T-helper 22 cell (primary cell): ENCODE data around the gene JAML.
"Not testable (repeated sequence)": the region's sequence is repeated elsewhere in the genome, so short reads cannot be mapped to it uniquely, and the experiment has no call there.

Source experiments
- DNase-seq: peaks from one replicate; pipeline ENCODE4 v3.0.0-alpha.2; 2020; ENCODE audit warnings: low read depth

JAML gene

DNA sequence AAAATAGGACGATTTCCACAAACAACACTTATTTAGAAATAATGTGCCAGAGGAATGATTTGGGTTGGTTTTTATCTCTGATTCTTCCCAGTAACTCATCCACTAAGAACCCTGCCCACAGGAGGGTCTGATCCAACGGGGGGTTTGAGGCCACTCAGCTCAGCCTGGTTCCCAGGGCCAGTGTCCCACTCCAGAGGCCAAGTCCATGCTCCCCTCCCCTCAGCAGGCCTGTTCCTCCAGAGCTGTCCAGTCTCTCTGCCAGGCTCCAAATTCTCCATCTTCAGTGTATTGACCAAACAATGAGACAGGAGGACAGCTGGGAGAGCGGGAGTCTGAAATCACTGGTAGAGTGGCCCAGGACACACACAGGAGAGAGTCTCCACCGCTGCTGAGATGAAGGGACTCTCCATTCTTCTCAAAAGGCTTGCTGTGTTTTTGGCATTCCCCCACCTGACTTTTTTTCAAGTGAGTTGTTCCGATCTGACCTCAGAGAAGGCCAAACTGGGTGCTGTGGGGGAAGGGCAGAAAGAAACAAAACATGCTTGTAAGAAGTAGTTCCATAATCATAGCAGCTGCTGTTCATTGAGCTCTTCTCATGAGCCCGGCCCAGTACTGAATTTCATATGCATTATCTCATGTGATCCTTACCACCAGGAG is 30.8 kb downstream of the JAML start:
- no peak for DNase-seq

DNA sequence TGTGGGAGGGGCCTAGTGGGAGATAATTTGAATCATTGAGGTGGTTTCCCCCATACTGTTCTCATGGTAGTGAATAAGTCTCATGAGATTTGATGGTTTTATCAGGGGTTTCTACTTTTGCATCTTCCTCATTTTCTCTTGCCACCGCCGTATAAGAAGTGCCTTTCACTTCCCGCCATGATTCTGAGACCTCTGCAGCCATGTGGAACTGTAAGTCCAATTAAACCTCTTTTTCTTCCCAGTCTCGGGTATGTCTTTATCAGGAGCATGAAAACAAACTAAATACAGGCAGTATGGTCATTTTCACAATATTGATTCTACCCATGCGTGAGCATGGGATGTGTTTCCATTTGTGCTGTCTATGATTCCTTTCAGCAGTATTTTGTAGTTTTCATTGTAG is 32.0 kb downstream of the JAML start:
- DNase-seq: not testable (repeated sequence)

DNA sequence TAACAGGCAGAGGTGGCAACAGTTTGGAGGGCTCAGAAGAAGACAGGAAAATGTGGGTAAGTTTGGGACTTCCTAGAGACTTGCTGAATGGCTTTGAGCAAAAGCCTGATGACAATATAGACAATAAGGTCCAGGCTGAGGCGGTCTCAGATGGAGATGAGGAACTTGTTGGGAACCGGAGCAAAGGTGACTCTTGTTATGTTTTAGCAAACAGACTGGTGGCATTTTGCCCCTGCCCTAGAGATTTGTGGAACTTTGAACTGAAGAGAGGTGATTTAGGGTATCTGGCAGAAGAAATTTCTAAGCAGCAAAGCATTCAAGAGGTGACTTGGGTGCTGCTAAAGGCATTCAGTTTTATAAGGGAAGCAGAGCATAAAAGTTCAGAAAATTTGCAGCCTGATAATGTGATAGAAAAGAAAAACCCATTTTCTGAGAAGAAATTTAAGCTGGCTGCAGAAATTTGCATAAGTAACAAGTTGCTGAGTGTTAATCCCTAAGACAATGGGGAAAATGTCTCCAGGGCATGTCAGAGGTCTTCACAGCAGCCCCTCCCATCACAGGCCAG is 33.8 kb downstream of the JAML start:
- DNase-seq: not testable (repeated sequence)

DNA sequence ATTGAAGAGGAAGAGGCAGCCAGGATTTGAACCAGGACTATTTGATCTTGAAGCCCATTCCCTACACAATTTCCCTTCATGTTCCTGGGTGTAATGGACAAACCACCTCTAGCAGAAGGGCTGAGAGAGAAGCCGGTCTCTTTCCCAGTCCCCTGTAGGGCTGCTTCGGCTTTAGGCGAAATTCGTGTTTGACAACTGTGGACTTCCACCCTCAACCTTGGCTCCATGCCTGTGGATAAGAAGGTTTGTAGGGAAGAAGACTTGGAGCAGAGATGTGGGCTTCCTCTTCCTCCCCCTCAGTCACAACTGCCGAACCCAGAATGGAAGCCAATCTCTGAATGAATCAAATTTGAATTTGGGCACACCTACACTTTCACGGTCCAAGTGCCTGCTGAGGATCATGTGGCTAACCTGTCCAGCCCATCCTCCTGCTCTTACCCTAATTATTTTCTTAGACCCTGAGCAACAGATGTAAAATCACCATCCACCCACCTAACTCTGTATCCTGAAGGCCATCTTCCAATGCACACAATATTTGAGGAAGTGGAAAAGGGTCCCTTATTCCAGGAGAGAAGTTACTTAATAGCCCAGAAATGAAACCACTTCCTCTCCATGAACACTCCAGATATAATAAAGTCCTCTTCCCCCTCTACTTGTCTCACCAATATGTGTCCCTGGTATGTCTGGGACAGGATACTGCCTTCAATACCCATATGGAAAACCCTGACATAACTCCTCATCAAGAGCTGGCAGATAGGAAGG is 38.3 kb downstream of the JAML start:
- no peak for DNase-seq

DNA sequence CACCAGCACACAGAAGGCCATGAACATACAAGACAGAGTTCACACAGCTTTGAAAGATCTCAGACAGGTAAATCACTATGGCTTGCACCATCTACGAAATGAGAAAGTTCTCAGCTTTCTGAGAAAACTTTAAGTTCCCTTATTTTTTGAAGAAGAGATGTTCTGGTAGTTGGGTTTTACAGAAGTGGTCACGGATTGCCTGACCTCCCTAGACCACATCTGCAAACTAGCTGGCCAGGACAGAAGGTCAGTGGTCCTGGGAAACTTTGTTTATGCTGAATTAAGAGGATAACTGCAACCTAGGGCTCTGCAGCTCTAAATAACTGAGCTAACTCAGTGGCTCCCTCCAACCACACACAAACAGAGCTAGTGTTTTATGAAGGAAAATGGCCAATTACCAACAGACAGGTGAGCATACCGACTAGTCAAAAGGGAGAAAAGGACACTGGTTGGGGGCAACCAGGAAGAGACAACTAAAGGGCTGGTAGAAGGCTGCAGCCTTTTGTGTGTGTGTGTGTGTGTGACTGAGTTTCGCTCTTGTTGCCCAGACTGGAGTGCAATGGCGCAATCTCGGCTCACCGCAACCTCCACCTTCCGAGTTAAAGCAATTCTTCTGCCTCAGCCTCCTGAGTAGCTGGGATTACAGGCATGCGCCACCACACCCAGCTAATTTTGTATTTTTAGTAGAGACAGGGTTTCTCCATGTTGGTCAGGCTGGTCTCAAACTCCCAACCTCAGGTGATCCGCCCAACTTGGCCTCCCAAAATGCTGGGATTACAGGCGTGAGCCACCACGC is 39.8 kb downstream of the JAML start:
- DNase-seq: no peak

DNA sequence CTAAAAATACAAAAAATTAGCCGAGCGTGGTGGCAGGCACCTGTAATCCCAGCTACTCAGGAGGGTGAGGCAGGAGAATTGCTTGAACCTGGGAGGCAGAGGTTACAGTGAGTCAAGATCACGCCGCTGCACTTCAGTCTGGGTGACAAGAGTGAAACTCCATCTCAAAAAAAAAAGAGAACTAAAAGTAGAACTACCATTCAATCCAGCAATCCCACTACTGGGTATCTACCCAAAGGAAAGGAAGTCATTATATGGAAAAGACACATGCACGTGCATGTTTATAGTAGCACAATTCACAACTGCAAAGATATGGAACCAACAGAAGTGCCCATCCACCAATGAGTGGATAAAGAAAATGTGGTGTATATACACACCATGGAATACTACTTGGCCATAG is 41.1 kb downstream of the JAML start:
- DNase-seq: not testable (repeated sequence)

DNA sequence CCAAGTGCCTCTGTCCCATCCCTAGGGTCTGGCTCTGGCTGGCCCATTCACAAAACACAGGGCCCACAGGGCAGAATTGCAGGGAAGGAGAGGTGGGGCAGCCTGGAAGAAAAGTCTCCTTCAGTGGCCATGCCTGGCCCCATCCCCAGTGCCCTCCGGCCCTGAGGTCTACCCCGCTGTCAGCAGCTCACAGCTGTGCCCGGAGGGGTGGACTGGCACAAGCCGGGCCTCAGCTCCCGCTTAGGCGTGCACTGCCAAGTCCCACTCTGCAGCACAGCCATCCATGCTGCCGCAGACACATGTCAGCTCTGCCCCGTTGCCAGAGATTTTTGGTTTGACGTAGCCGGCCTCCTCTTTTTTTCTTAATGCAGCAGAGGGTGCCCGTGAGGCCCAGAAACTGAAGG is 44.5 kb downstream of the JAML start:
- DNase-seq: no peak

DNA sequence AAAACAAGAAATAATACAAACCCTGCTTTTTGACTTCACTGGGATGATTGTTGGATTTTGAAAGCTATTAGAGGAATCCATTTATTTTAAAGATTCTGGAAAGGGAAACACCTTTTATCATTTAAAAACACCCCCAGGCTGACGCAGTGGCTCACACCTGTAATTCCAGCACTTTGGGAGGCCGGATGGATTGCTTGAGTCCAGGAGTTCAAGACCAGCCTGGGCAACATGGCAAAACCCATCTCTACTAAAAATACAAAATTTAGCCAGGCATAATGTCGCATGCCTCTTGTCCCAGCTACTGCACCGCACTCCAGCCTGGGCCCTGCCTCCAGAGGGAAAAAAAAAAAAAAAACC is 48.1 kb downstream of the JAML start:
- DNase-seq: no peak

DNA sequence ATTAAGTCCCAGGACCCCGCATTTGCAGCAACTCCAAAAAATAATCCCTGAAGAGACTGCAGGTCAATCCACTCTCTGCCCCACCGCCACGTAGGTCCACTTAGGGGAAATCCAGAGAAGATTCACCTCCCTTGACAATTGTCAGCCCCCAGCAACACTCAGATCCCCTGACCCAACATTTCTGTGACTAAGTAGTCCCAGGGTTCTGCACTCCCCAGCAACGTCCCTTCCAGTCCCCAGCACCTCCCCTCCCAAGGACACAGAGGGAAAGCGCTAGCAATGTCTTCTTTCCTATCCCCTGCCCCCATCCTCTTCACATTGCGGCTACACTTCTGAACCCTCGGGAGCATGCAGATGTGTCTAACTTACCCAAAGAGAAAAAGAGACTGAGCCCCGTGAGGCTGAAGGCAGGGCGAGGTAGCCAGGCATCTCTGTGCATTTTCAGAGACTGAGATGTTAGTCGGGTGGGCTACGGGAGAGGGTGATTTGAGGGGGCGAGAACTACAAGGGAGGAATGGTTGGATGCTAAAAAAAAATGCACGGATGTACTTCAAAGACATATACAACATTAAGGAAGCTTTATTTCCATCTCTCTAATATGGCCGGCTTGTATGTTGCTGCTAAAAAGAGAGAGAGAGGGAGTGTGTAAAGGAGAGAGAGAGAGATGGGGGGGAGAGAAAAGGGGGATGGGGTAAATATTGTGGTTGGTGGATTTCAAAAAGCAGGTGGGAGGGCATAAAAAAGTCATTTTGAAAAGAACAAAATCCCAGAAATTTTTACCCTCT is 48.6 kb downstream of the JAML start, which contains the start of gene SCN2B:
SCN2B (minus strand) TSS at position 647 of the 785 bp plus-strand sequence; CDS start at position 439, 208 bp downstream.
- DNase-seq: no peak

DNA sequence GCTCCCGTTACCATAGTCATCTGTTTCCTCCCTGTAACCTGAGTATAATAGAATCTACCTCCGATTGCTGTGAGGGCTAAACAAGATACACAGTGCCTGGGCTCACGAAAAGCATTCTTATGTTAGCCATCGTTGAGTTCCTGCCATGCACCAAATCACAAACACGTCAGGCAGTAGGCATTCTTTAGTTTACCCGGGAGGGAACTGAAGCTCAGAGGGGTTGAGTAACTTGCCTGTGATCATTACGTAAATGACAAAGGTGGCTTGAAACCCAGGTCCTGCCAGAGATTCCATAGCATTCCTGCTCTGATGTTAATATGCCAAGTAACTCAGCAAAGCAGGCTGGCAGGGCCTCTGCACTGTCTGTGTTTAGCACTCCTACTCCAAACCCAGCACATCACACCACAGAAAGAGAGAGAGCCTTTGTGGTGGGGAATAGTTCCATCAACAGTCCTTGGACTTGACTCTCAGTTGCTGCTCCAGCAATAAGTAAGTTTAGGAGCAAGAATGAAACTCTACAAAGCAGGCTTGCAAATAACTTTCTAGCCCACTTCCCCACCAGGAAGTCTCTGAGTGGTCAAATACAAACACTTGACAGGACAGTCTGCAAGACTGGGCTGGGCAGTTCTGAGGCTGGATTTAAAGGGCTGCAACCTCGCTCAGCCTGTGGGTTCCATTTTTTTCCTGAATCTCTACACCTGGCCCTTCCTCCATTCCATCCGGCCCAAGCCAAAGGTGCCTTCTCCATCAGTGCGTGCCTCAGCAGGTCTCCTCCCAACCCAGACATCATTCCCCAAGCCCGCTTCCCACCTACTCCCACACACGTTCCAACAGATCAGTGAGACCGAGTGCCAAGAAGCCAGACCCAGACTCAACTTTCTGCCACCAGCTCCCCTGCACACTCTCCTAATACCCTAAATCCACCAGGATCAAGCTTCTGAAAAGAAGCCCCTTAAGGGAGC is 49.5 kb downstream of the JAML start:
- DNase-seq: no peak

DNA sequence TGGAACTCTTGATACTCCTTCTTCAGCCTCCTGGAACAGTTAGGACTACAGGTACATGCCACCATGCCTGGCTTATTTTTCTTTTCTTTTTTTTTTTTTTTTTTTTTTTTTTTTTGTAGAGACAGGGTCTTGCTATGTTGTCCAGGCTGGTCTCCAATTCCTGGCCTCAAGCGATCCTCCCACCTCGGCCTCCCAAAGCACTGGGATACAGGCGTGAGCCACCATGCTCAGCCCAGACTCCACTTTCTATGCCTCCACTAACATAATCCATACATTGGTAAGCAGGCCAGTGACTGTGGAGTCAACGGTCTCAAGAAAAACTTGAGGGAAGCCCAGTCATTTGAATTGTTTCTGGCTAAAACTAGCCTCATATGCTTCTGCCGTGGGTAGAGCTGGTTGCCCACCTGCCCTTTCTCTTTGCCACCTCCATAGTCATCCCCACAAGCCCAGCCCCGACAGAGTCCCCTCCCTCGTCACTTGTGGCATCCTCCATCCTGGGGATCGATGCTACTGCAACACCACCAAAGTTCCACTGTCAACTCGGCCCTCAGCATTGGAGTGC is 50.7 kb downstream of the JAML start:
- no peak for DNase-seq

DNA sequence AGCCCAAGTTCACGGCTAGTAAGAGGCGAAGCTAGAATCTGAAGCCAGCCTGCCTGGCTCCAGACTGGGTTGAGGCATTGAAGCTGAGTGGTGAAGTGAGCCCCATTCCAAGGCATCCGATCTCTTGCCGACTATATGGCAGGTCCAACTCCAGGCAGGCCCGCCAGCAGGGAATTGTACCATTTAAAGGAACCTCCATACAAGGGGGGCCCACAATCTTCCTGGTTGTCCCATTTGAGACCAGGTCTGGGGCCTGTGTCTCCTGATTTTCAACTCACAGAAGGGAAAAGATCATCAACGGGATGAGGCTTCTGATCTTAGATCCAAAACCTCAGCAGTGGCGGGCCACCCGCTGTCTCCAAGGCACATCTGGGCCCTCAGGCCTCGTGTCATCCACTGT is 52.5 kb downstream of the JAML start:
- no peak for DNase-seq

DNA sequence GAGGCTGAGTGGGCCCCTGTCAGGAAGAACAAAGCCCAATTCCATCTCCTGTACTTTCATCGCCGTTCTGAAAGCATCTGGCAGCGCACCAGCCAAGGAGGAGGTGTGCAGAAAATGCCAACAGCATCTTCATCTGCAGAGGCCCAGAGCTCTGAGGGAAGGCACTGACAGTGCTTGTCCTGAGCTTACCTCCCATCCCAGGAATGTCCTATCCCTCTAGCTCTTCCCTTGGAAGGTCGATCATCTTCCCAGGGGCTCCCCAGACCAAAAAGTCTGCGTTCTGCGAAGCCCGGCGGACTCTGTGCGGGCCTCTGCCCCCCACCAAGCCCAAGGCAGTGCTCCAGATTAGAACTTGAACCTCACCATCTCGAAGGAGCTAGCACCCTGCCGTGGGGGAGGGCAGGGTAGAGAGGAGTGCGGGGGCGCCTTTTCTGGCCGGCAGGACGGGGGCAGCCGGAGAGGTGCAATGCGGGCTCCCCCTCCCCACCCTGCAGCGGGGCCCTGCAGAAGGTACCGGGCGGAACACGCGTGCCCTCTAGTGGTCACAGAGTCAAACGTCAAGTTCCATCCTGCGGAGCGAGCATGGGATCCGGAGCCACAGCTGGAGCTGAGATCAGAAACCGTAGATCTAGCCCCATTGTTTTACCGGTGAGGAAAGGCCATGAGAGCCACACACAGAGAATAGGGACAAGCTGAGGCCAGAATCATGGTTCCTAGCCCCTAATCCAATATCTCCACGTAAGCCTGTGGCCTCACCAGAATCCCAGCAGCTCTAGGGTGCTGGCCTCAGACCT is 53.3 kb downstream of the JAML start:
- peak; percentile 44 for DNase-seq

DNA sequence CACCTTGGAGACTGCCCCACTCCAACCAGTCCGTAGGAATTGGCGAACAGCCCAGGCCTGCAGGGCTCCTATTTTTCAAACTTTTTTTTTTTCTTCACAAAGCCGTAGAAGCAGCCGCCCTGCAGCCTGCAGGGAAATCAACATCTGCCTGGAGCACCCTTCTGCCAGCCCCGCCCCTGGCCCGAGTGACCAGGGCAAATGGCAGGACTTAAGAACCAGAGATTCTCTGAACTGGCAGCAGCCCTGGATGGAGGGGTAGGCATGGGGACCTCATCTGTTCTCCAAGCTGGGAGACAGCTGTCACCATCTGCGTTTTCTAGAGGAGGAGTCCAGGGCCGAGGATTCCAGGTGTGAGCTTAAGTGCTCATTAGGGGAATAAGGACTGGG is 53.9 kb downstream of the JAML start:
- no peak for DNase-seq

DNA sequence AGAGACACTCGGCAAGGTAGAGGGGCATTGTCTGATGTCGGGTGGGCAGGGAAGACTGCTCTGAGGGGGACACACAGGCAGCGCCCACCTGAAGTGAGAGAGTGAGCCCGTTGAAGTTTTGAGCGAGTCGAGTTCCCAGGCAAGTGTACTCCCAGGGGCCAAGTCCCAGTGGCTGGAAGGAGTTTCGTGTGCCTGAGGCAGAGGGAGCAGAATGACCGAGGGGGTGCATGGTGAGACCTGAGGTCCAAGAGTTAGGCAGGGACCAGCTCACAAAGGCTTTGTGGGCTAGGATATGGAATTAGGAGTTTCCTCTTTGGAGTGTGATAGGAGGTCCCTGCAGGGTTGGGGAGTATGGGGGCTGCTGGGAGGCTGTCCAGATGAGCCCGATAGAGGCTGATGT is 54.6 kb downstream of the JAML start:
- no peak for DNase-seq

DNA sequence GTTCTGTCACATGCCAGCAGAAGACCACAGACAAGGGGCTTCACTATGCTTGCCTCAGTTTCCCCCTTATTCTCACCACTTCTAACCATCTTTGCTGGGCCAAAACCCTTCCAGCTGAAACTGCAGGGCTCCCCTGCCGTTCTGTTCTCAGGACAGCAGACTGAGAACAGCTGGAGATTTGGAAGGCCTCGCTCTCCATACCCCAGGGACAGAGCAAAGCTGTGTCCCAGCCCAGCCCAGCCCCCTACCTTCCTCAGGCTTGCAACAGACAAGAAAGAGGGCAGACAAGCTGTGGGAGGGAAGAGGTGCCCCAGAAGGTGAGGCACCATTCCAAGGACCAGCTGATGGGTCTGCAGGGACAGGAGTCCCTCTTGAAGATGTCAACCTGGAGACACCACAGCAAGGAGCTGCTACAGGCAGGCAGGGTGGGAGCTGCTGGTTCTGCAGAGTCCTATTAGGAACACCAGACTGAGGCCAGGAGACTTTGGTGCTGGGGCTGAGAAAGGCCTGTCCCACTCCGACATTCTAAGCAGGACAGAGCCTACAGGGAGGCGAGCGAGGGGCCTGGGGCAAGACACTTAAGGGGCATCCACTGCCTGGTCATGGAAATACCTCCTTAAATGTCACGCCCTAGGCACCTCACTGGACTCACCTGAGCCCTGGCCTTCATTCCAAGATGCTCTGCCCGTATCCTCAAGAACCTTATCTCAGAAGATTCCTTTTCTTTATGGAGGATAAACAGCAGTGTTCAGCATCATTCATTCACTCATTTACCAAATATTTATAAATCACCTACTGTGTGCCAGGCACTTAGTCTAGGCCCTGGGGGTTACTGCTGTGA is 55.3 kb downstream of the JAML start:
- DNase-seq: no peak

DNA sequence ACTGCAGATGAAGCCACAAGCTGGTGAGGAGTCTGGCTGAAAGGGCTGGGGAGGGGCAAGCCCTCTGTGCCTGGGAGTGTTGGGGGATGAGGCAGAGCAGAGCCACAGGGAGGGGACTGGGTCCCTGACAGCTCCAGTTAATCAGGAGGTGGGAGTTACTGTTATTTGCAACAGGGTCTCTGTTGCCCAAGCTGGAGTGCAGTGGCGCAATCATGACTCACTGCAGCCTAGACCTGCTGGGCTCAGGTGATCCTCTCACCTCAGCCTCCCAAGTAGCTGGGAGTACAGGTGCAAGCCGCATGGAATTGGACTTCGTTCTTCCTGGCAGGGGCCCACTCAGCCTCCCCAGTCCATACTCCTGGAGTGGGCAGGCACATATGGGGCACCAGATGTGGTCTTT is 56.1 kb downstream of the JAML start:
- DNase-seq: no peak

DNA sequence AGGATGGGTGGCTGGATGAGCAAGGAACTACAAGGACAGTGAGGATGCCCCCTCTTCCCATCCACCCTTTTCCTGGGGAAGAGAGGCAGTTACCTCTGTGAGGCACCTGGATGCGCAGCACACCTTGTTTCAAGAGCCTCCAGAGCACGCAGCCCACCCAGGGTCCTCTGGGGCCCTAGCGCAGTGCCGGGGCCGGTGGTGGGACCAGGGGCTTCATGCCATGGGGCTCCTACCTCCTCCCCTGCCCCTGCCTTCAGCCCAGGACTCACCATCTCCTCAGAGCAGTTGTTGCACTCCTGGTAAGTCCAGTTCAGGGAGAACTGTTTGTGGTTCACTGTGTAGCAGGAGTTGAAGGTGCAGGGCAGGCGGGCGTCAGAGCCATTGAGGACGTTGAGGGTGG is 56.5 kb downstream of the JAML start:
- DNase-seq: no peak

DNA sequence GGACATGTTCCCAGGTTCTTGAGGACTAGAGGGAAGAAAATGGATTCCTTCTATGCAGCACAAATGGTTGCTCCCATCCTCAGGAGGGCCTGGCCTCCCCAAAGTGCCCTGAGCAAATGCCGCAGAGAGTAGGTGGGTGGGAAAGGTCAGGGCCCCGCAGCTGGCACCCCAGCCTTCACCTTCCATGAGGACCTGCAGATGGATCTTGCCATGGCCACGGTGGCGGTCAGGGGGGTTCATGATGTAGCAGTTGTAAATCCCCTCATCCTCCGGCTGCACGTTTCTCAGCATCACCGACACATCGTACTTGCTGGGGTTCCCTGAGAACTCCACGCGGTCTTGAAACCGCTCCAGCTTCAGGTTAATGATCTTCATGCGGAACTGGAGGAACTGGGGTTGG is 56.9 kb downstream of the JAML start:
- DNase-seq: no peak
